GM20000 (cell line): Measurements from ENCODE around the gene SEMA4D.

Experiments
- DNase-seq: peaks from one replicate; pipeline ENCODE4 v3.0.0; 2012; ENCODE audit warnings: low spot score
- TF ChIP-seq, protein P1 (sequence below): IDR thresholded peaks from 2 replicates; pipeline ENCODE4 v1.5.1; 2012; ENCODE audit warnings: mild to moderate bottlenecking, control low read depth; ENCODE audit errors: extremely low read depth, missing control alignments

Gene SEMA4D

GRCh38 chr9:89447416-89447815, 50.5 kb downstream of the SEMA4D start:
- TF ChIP-seq, protein P1, sequence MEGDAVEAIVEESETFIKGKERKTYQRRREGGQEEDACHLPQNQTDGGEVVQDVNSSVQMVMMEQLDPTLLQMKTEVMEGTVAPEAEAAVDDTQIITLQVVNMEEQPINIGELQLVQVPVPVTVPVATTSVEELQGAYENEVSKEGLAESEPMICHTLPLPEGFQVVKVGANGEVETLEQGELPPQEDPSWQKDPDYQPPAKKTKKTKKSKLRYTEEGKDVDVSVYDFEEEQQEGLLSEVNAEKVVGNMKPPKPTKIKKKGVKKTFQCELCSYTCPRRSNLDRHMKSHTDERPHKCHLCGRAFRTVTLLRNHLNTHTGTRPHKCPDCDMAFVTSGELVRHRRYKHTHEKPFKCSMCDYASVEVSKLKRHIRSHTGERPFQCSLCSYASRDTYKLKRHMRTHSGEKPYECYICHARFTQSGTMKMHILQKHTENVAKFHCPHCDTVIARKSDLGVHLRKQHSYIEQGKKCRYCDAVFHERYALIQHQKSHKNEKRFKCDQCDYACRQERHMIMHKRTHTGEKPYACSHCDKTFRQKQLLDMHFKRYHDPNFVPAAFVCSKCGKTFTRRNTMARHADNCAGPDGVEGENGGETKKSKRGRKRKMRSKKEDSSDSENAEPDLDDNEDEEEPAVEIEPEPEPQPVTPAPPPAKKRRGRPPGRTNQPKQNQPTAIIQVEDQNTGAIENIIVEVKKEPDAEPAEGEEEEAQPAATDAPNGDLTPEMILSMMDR = no peak
- no peak for DNase-seq

GRCh38 chr9:89446961-89447310, 51.0 kb downstream of the SEMA4D start:
- no peak for DNase-seq
- TF ChIP-seq, protein P1 = no peak

GRCh38 chr9:89446261-89446960, 51.5 kb downstream of the SEMA4D start:
- DNase-seq = no peak
- TF ChIP-seq, protein P1 = no peak

DNA sequence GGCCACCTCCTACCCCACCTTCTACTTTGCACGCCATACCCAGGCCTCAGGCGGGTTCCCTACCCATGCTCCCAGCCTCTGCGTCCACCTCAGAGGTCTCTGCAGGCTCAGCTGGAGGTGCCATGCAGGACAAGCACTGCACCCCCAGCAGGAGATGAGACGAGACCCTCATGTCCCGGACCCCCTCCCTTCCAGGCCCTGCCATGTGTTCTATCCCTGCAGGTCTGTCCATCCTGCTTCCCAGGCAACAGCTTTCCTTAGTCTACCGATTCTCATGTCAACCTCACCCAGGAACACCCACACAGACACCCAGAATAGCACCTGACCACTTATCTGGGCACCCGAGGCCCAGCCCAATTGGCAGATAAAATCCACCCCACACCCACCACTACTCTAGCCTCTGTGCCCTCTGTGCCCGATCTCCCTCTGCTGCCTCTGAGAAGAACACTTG, 52.1 kb downstream of the SEMA4D start:
- no peak for DNase-seq
- TF ChIP-seq, protein P1 = no peak

DNA sequence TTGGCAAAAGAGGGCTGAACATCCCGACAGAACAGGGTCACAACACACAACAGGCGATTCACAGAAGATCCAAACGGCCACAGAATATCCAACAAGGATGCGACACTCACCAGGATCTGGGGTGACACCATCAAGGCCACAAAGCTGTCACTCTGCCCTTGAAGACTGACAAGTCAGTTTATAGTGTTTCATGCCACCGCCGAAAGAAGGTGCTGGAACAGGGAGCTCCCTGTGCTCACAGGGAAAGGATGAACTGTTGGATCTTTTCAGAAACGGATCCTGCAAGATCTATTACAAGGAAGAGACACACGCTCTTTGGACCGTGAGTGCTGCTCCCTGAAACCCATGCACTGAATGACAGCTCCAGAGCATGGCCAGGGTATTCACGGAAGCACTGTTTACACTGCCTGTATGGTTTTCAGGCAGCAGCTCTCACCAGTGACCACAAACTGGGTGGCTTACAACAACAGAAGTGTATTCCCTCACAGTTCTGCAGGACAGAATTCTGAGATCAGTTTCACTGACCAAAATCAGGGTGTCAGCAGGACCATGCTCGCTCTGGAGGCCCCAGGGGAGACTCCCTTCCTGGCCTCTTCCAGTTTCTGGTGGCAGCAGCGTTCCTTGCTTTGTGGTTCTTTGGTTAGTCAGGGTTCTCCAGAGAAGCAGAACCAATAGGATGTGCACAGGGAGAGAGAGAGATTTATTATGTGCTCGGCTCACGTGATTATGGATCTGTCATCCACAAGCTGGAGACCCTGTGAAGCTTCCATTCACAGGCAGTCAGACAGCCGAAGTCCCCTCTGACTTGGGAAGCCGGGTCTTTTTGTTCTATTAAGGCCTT, 52.8 kb downstream of the SEMA4D start:
- TF ChIP-seq, protein P1 = no peak
- no peak for DNase-seq

- TF ChIP-seq, protein P1 = no peak
- DNase-seq = no peak
These were observed 53.6 kb downstream of the SEMA4D start for GRCh38 chr9:89444274-89444673.

- TF ChIP-seq, protein P1 = no peak
- DNase-seq = peak; percentile 65
These were observed 54.7 kb downstream of the SEMA4D start for GRCh38 chr9:89442981-89443814.
